ENCODE results near the gene PPP4C.
"Not testable (repeated sequence)": the region's sequence is repeated elsewhere in the genome, so short reads cannot be mapped to it uniquely, and the experiment has no call there.

Gene PPP4C

GRCh38 chr16:30095166-30096078 lies 19.6 kb downstream of the PPP4C start:
- DNase-seq: peak in 10 of 56 donors; percentile 7 to 42 (median 26)

GRCh38 chr16:30096105-30096861 lies 20.5 kb downstream of the PPP4C start, which contains the start of gene YPEL3:
Gene YPEL3, minus strand, starts transcription at chr16:30096213. Its CDS starts 731 bp downstream, at chr16:30095482.
- peak in 55 of 56 donors; percentile 29 to 98 (median 85) for DNase-seq

- no peak for DNase-seq
These were observed 21.2 kb downstream of the PPP4C start for GRCh38 chr16:30096862-30097563.

- DNase-seq: no peak
These were observed 28.3 kb downstream of the PPP4C start for GRCh38 chr16:30104090-30104489.

- DNase-seq: no peak
These were observed 28.7 kb downstream of the PPP4C start for GRCh38 chr16:30104492-30104891.

- DNase-seq: no peak
These were observed 32.5 kb downstream of the PPP4C start for GRCh38 chr16:30108059-30108850.

- no peak for DNase-seq
These were observed 34.9 kb downstream of the PPP4C start for GRCh38 chr16:30110661-30111060.

- peak in 8 of 56 donors; percentile 4 to 29 (median 12) for DNase-seq
These were observed 36.6 kb downstream of the PPP4C start for GRCh38 chr16:30112197-30113030.

- DNase-seq: no peak
These were observed 37.4 kb downstream of the PPP4C start, which contains the start of gene GDPD3 for GRCh38 chr16:30113031-30113710. Gene GDPD3, minus strand, starts transcription at chr16:30113537. Its CDS starts 59 bp downstream, at chr16:30113478.

- DNase-seq: no peak
These were observed 38.0 kb downstream of the PPP4C start for GRCh38 chr16:30113711-30114333.

- no peak for DNase-seq
These were observed 38.6 kb downstream of the PPP4C start for GRCh38 chr16:30114411-30114810.

- DNase-seq: not testable (repeated sequence)
These were observed 39.0 kb downstream of the PPP4C start for GRCh38 chr16:30114833-30115232.

GRCh38 chr16:30115238-30115637 lies 39.4 kb downstream of the PPP4C start:
- DNase-seq: no peak

GRCh38 chr16:30116291-30117207 lies 40.8 kb downstream of the PPP4C start:
- no peak for DNase-seq

- DNase-seq: no peak
These were observed 42.0 kb downstream of the PPP4C start for GRCh38 chr16:30117768-30118167.

GRCh38 chr16:30119428-30119827 lies 43.6 kb downstream of the PPP4C start:
- DNase-seq: no peak

- DNase-seq: no peak
These were observed 44.7 kb downstream of the PPP4C start for GRCh38 chr16:30120340-30121105.

All from nucleus accumbens (tissue), 56 donors.